Nucleus accumbens (tissue), 56 donors: ENCODE measurements around the gene ABHD12.

Source experiments
- DNase-seq, 56 donors: peaks; one replicate each; lab custom pipeline; 2025; lab: John Stamatoyannopoulos, UW

The ABHD12 gene

GRCh38 chr20:25382704-25383370 lies 7.8 kb downstream of the ABHD12 start:
- peak in 1 of 56 donors; percentile 47 for DNase-seq

GRCh38 chr20:25380945-25381614 lies 9.6 kb downstream of the ABHD12 start:
- DNase-seq: no peak

GRCh38 chr20:25378884-25379733 lies 11.5 kb downstream of the ABHD12 start:
- DNase-seq: no peak

GRCh38 chr20:25378189-25378883 lies 12.3 kb downstream of the ABHD12 start:
- no peak for DNase-seq

GRCh38 chr20:25376886-25377285 lies 13.7 kb downstream of the ABHD12 start:
- no peak for DNase-seq

- DNase-seq: no peak
Measured at GRCh38 chr20:25376236-25376635, 14.4 kb downstream of the ABHD12 start.

- no peak for DNase-seq
Measured at GRCh38 chr20:25374842-25375241, 15.8 kb downstream of the ABHD12 start.

GRCh38 chr20:25372584-25373336 lies 17.9 kb downstream of the ABHD12 start:
- DNase-seq: no peak

- no peak for DNase-seq
Measured at GRCh38 chr20:25369971-25370370, 20.7 kb downstream of the ABHD12 start.

GRCh38 chr20:25369529-25369928 lies 21.1 kb downstream of the ABHD12 start:
- DNase-seq: no peak

- DNase-seq: no peak
Measured at GRCh38 chr20:25368976-25369375, 21.7 kb downstream of the ABHD12 start.

GRCh38 chr20:25368526-25368925 lies 22.1 kb downstream of the ABHD12 start:
- no peak for DNase-seq

- DNase-seq: no peak
Measured at GRCh38 chr20:25364879-25365699, 25.5 kb downstream of the ABHD12 start.

- DNase-seq: no peak
Measured at GRCh38 chr20:25364180-25364788, 26.4 kb downstream of the ABHD12 start.

- DNase-seq: no peak
Measured at GRCh38 chr20:25361287-25361683, 29.4 kb downstream of the ABHD12 start.

GRCh38 chr20:25360631-25361286 lies 29.9 kb downstream of the ABHD12 start:
- DNase-seq: no peak

- peak in 1 of 56 donors; percentile 58 for DNase-seq
Measured at GRCh38 chr20:25356271-25356933, 34.2 kb downstream of the ABHD12 start.

- DNase-seq: no peak
Measured at GRCh38 chr20:25355866-25356265, 34.8 kb downstream of the ABHD12 start.
